ENCODE results near the gene ZNF423.
"Not testable (repeated sequence)": the region's sequence is repeated elsewhere in the genome, so short reads cannot be mapped to it uniquely, and the experiment has no call there.

The ZNF423 gene

GRCh38 chr16:49515861-49516260 is 340.1 kb downstream of the ZNF423 start:
- FAIRE-seq (no peak), DNase-seq (ENCODE audit: insufficient read length, low spot score) (no peak)
- no peak for TF ChIP-seq CTCF (IDR thresholded peaks at IDR 0.05; ENCODE audit: insufficient read depth, missing control alignments)

GRCh38 chr16:49515016-49515565 is 340.8 kb downstream of the ZNF423 start:
- no peak for TF ChIP-seq CTCF (IDR thresholded peaks at IDR 0.05; ENCODE audit: insufficient read depth, missing control alignments)
- no peak for DNase-seq (ENCODE audit: insufficient read length, low spot score)
- no peak for FAIRE-seq

GRCh38 chr16:49514073-49514980 is 341.6 kb downstream of the ZNF423 start:
- peak; percentile 27 for DNase-seq (ENCODE audit: insufficient read length, low spot score)
- FAIRE-seq: no peak
- TF ChIP-seq CTCF (IDR thresholded peaks at IDR 0.05; ENCODE audit: insufficient read depth, missing control alignments): no peak

- no peak for FAIRE-seq
- peak; percentile 31 for TF ChIP-seq CTCF (IDR thresholded peaks at IDR 0.05; ENCODE audit: insufficient read depth, missing control alignments)
- DNase-seq (ENCODE audit: insufficient read length, low spot score): no peak
Observed at GRCh38 chr16:49513040-49513439, 342.9 kb downstream of the ZNF423 start.

GRCh38 chr16:49510654-49511305 is 345.1 kb downstream of the ZNF423 start:
- FAIRE-seq: no peak
- no peak for DNase-seq (ENCODE audit: insufficient read length, low spot score)
- no peak for TF ChIP-seq CTCF (IDR thresholded peaks at IDR 0.05; ENCODE audit: insufficient read depth, missing control alignments)

- TF ChIP-seq CTCF (IDR thresholded peaks at IDR 0.05; ENCODE audit: insufficient read depth, missing control alignments): no peak
- DNase-seq (ENCODE audit: insufficient read length, low spot score) (no peak), FAIRE-seq (no peak)
Observed at GRCh38 chr16:49510141-49510540, 345.8 kb downstream of the ZNF423 start.

GRCh38 chr16:49506058-49507013 is 349.6 kb downstream of the ZNF423 start:
- DNase-seq (ENCODE audit: insufficient read length, low spot score); FAIRE-seq: not testable (repeated sequence)
